ENCODE results near the gene AIDA.
"Not testable (repeated sequence)": the region's sequence is repeated elsewhere in the genome, so short reads cannot be mapped to it uniquely, and the experiment has no call there.

AIDA gene, protein sequence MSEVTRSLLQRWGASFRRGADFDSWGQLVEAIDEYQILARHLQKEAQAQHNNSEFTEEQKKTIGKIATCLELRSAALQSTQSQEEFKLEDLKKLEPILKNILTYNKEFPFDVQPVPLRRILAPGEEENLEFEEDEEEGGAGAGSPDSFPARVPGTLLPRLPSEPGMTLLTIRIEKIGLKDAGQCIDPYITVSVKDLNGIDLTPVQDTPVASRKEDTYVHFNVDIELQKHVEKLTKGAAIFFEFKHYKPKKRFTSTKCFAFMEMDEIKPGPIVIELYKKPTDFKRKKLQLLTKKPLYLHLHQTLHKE

DNA sequence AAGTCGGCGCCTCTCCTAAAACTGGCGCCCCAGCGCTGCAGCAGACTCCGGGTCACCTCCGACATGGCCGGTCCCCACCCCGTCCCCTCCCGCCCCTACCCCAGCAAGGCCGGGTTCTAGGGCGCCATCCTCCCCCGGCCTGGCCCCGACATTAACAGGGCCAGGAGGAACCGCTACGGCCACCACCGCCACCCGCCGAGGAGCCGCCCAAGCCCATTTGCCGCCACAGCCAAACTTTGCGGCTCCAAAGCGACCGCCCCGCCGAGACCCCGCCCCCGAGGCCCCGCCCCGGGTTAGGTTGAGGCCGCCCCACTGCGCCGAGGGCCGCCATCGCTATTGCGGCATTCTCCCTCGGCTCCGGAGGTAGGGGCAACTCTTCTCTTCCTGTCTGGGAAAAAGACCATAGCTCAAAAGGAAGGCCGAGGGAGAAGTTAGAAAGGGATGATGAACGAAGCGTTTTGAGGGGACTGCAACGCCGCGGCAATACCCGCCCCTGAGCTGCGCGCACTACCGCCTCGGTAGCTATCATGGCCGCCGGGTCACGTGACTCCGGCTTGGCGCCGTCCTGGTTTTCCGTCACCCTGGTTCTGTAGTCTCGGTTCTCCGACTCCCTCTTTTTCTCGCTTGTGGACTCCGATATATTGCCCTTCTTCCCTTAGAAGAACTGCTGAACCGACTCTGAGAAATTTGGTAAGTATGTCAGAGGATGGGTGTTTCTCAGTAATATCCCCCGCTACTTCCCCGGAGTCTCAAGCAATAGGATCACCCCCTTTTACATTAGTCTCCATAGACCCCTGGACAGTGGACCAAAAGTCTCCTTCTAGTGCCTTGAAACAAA lies at the start of gene AIDA, which contains the start of gene BROX:
AIDA (minus strand) TSS at position 239 of the 838 bp plus-strand sequence; CDS start at position 65, 174 bp downstream.
BROX (plus strand) TSS at position 312 of the 838 bp plus-strand sequence. CDS start 3,136 bp downstream, outside the sequence.
- peak; percentile 91 for DNase-seq

DNA sequence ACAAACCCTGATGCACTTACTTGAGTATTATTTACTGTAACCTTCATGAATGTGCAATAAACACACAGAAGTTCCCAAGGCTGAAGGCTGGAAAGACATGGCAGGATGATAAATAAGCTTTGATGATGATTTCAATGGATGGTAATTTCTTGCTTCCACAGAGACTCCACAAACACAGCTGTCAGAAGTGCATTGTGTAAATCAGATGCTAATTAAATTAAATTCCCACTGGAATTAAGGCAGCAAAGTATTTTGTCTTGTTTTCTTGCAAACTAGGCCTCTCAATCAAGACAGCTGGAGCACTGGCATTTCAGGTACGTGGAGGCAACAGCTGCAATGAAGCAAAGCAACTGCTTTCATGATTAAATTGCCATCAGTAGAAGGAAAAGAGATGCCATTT lies 48.8 kb upstream of the AIDA start:
- DNase-seq = no peak

DNA sequence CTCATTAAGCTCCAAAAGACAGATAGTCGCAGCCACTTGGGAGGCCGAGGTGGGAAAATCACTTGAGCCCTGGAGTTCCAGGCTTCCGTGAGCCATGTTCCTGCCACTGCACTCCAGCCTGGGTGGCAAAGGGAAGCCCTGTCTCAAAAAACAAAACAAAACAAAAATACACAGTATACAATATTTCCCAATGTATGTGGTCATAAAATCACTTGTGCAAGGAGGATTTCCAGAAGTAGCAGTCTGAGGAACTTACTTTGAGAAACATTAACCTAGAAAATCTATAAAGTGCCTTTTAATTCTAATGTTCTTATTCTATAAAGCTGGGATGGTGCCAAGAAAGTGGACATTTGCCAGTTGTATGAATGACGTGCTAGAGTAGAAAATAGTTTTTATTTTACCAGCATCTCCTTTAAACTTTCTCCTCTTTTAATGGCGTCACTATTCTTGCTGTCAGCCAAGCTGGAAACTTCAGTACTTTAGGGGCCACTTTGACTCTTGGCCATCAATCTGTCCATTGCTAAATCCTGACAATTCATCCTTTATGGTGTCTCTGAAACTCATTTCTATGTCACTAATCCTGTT lies 47.3 kb upstream of the AIDA start:
- DNase-seq = no peak

DNA sequence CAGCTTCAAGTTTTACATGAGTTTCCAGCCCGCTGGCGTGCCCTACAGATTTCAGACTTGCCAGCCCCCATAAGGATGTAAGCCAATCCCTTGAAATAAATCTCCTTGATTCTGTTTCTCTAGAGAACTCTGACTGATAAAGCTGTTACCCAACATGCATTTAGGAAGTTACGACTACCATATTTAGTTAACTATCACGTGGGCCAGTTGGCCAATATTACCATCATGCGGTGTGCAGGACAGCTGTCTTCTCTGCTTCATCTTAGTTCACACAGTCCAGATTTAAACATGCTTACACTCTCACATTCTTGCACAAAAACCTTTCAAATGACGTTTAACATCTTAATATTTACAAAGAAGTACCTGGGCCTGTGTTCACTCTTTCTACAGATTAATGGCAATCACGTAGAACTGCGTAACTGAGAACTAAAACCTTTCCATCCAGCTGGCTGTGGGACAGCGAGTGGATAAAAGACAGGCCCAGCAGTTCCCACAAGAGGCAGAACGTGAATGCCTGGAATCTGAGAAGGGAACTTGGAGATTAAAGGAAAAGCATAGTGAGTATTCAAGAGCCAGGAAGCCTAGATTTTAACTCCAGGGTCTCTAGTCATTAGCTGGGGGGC lies 45.5 kb upstream of the AIDA start:
- no peak for DNase-seq

DNA sequence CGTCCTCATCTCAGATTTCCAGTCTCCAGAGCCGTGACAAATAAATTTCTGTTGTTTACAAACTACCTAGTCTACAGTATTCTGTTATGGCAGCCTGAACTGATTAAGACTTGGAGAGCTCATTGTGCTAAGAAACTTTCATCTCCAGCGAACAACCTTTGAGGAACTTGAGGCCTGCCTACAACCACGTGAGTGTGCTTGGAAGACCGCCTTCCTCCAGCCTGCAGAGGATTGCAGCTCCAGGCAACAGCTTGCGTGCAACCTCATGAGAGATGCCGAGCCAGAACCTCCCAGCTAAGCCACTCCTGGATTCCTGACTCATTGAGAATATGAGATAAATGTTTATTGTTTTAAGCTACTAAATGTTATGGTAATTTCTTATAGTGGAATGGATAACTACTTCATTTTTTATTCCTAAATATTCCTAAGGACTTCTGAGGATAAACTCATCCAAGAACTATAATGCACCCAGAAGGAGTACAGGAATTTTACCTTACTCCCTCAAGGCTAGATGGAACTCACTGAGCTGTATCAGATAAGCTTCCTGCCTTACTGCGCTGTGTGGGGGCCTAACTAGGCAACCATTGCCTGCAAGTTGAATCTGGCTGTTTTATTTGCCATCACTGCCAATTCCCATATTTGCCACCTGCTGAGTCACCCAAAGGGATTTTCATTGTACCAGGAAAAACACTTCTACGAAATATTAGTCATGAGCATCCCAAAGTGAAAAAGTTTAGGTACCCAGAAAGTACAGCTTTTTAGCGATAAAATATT lies 42.3 kb upstream of the AIDA start:
- DNase-seq = no peak

DNA sequence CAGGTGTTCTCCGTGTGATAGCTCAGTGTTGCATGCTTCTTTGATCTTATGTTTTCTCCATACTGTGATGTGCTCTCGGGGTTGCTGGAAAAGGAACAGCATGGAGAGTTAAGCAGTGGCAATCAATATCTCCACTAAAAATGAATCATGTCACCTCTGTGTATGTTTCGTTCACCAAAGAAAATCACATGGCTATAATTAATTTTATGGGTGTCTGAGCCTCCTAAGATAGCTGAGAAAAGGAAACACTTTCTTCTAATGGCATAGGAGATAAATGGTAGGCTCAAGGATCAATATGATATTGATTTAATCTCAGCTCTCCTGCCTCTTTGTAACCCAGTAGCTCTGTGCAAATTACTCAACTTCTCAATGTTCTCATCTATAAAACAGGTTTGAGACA lies 39.0 kb upstream of the AIDA start:
- no peak for DNase-seq

DNA sequence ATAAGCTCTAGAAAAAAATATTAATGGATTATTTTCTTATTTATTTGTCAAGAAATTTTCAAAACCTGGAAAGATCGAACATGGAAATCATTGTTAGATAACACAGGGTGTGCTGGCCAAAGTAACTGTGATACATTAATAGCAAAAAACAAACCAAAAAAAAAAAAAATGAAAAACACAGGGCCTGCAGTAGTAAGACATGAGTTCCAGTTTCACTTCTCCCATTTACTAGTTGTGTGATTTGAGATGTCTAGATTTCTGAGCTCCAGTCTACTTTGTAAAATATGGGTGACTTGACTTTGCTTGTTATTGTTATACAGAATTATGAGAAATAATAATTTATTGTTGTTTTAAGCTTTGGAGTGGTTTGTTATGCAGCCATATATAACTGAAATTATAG lies 38.4 kb upstream of the AIDA start:
- no peak for DNase-seq

DNA sequence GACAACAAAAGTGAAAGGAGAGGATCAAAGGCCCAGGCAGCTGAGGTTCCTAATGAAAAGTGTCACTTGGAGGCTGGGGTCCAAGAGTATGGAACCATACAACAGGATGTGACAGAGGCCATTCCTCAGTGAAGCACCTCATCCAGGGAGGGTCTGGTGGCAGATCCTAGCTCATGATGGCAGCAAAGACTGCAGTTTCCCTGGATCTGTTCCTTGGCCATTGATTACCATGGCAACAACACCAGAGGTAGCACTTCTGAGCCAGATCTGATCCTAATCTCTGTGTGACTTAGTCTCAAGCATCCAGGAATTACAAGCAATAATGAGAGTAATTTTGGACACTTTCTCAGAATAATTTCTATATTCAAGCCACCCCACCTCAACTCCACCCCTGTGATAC lies 37.6 kb upstream of the AIDA start:
- no peak for DNase-seq

DNA sequence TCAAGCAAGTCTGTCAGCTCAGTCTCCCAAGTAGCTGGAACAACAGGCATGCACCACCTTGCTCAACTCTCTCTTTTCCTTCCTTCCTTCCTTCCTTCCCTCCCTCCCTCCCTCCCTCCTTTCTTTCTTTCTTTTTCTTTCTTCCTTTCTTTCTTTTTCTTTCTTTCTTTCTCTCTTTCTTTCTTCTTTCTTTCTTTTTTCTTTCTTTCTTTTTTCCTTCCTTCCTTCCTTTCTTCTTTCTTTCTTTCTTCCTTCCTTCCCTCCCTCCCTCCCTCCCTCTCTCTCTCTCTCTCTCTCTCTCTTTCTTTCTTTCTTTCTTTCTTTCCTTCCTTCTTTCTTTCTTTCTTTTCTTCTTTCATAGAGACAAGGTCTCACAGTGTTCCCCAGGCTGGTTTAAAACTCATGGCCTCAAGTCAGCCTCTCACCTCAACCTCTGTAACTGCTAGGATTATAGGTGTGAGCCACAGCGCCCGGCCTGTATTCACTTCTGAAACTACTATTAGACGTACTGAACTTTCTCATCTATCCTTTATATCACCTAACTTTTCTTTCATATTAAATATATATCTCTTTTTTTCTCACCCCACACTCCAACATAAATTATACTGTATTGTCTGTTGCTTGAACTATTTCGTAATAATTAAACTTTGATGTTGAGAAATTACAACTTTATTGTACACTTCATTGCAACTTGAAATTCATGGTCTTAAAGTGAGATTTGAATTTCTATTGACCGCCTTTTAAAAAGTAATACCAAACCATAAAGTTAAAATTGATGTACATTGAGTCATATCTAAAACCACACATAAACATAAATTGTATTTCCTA lies 29.6 kb upstream of the AIDA start:
- DNase-seq = not testable (repeated sequence)

DNA sequence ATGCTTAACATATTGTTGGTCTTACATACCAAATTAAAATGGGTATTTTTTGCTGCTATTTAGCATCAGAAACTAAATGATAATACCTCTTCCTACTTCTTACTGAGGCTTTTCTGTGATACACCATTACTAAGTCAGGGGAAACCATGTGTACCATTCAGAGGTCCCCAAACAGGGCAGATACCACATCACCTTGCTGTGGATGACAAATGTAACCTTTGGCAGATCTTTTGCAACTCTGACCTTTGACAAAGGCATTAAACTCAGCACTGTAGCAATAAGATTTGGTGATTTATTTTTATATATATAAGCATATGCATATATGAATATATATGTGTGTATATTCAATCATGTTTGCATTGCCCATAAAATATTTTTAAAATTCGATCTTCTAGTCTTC lies 27.6 kb upstream of the AIDA start:
- DNase-seq = no peak

DNA sequence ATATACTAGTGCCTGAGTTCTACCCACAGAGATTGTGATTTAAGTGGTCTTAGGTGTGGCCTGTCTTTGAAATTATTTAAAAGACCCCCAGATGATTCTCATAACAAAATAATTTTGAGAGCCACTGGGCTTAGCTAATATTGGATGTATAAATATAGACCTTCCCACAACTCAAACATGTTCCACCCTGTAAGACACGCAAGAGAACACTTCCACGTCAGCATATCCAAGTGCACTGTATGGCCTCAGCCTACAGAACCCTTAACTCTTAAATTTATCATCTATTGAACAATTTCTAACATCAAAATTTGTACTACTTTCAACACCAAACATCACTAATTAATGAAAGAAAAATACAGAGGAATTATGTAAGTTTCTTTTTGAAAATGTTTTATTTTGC lies 27.2 kb upstream of the AIDA start:
- no peak for DNase-seq

DNA sequence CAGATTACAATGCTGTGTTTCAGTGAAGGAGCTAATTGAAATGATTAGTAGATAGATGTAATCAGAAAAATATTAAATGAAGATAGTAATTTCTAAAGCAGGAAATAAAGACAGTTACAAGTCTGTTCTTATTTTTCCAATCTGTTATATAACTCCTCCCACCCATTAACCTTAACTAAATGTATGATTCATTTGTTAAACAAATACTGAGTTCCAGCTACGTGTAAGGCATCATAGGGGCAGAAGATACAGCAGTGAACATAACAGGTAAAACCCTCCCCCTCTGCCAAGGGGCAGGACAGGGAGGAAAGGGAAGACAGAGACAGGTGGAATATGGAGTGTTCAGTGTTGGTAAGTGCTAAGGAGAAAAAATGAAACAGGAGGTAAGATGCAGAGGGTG lies 24.7 kb upstream of the AIDA start, which contains the start of gene FAM177B:
FAM177B (plus strand) TSS at position 231 of the 400 bp plus-strand sequence. CDS start 9,344 bp downstream, outside the sequence.
- no peak for DNase-seq

DNA sequence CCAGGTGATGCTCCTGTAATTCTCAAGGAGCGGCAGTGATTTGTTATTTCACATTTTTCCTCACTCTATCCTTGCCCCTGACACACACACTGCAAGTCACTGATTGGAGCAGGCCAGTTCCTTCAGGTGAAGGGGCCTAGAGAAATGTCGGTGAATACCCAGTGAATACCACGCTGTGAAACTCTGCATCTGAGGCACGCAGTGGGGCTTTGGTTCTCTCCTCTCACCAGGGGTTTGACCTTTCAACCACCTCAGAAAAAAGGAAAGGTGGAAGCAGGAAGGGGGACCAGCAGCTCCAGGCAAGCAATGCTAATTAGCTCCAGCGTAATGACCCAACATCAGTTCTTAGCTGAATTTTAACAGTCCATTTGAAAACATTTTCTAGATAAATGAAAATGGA lies 24.2 kb upstream of the AIDA start:
- DNase-seq = no peak

DNA sequence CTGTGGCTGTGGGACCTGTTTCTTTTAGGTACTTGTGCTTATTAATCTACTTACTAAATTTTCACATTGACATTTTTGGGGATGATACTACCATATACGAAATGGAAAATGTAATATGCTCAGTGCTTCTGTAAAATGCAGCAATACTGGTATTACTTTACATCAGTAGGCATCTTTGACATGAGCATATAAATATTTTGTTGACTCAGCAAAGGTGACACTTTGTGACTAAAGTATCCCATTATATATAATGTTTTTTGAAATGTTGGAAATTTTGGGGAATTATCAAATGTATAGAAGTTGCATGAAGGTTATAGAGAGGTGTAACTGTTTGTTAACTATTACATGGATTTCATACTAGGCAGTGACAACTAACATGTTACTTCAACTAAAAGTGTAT lies 22.4 kb upstream of the AIDA start:
- DNase-seq = no peak

DNA sequence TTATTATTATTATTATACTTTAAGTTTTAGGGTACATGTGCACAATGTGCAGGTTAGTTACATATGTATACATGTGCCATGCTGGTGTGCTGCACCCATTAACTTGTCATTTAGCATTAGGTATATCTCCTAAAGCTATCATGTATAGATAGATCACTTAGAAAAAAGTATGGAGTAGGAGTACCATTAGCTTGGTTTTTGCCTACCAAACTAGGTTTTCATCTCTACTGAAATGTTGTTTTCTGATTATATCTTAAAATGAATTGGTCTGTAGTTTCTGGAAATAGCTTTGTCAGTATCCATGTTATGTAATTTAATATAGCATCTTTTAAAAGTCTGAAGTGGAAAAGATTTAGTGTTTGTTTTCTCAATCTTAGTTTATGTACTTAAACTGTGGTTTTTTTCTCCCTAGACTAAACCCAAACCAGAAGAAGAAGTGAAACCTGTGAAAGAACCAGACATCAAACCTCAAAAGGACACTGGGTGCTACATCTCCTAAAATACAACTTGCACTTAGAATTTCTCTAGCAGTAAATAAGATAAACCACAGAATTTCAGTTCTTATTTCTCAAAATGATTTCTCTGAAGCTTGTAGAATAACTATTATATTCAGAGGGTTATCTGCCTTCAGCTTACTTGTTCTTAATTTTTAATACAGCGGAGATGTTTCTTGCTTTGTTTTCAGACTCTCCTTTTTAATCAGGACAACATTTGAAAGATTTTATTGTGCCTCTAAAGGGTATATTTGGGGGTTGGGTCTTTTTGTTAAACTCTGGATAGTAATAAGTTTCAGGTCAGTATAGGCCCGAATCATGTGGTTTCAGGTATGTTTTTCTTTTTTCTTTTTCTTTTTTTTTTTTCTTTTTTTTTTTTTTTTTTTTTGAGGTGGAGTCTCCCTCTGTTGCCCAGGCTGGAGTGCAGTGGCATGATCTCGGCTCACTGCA lies 20.2 kb upstream of the AIDA start:
- no peak for DNase-seq

DNA sequence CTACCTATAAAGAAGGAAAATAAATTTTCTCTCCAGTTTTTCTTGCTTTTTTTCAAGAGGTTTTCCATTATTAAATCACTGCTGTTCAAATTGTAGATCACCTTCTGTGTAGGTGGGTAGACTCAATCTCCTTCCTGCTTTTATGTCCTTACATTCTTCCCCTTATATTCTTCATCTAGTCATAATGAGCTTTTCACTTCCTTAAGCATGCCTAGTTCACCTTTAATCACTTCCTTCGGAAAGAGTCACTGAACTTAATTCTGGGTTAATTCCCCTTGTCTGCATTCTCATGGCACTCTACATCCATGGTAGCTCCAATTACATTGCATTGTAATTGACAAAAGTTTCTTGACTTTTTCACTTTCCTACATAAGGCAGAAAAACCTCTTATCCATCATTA lies 18.6 kb upstream of the AIDA start:
- DNase-seq = no peak

DNA sequence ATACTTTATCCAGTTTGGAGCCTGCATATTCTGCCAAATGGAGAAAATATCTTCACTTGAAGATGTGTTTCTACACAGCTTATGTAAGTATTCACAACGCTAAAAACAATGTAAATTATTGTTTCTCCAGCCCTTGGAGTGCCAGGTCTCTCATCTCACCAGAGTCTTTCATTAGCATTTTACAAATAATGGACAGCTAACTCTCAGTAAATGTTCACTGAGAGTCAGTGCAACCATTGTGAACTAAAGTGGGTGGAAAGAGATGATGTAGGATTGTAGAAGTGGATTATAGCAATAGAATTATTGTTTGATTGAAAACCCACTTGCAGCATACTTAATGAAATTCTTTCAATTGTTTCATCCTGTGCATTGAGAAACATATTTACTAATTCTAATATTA lies 16.5 kb upstream of the AIDA start:
- DNase-seq = no peak

DNA sequence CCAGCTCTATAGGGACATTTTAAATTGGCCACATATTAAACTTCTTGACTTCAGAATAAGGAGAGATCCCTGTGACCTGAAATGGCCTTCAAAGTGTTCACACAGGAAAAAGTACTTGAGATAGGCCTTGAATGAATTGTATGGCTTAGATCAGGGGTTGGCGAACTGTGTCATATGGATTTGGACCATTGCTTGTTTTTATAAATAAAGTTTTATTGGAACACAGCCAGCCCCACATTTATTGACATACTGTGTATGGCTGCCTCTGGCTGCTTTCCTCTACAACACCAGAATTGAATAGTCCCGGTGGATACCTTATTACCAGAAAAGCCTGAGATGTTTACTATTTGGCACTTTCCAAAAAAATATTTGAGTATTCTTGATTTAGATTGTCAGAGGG lies 4.1 kb upstream of the AIDA start:
- no peak for DNase-seq

DNA sequence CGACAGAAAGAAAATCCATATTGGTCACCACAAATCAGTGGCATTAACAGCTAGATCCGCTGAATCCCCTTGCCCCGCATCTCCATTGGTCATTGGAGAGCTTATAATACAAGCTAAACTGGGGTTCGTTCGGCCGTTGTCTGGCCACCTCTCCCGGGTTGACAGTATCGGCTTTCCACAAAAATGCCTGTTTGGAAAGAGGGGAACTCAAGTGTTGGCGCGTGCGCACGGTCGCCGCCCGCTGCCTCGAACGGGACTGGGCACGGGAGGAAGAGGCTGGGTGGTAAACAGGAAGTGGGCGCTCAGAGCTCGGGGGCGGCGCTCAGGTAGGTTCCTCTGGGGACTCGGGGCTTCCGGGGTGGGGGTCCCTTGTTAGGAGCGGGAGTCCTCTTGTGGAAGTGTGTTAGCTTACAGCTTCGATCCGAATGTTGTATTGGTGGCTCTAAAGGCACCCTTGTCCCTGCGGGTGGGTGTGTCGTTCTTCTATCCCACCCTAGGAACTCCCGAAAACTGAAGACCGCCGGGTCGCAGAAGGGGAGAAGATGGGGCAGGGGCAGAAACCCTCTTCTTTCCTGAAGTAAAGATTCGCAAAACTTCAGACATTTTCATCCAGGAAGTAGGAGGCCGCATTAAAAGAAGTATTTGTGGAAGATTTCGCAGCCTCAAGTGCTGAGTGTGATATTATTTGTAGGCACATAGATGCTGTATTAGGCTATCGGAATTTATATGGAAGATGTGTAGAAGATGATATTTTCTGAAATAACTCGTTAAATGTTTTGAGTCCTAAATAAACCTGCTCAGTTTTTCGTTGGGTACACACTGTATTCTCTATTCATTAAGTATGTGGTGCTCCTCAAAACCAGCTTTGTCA lies 1.0 kb upstream of the AIDA start:
- DNase-seq = peak; percentile 96
